HG03432 (cell line): Measurements from ENCODE around the gene APBB2.
"Not testable (repeated sequence)": the region's sequence is repeated elsewhere in the genome, so short reads cannot be mapped to it uniquely, and the experiment has no call there.

Experiments used
- ATAC-seq: cut with Tn5 transposase; IDR thresholded peaks from one replicate; pipeline ENCODE4 v1.9.1; 2021; ENCODE audit warnings: mild to moderate bottlenecking, moderate library complexity; ENCODE audit not compliant: unreplicated experiment

APBB2 gene

DNA sequence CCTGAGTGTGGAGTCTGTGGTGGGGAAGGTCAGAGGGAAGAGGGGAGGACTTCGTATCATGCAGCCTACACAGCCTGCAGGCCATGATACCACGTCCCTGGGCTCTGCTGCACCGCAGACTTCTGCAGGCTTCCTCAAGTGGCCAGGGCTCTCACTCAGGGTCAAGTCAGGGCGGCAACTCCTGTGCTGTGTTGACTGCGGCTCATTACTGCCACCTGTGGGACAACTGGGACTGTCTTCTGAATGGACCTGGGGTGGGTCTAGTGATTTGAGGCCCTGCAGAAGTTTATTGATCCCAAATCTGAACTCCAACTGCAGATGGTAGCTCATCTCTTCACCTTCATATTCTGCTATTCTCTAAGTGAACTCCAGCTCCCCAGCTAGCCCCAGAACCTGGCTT is 297.5 kb downstream of the APBB2 start:
- ATAC-seq: peak; percentile 86

DNA sequence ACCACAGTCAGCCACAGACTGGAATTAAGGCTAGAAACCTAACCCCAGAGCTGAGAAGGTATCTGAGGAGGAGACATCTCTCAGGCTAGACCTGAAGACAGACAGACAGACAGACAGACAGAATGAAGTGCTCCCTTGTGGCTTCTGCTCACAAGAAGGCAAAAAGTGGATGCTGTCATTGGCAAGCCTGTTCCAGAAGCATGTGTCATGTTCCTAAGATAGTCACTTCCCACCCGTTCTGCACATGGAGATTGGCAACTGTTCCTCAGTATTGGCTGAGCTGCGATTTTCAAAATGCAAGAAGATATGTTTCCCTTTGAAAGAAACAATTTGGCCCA is 298.2 kb downstream of the APBB2 start:
- no peak for ATAC-seq

GRCh38 chr4:40915318-40916217 is 298.8 kb downstream of the APBB2 start:
- no peak for ATAC-seq

GRCh38 chr4:40912460-40913184 is 301.7 kb downstream of the APBB2 start:
- ATAC-seq: no peak

DNA sequence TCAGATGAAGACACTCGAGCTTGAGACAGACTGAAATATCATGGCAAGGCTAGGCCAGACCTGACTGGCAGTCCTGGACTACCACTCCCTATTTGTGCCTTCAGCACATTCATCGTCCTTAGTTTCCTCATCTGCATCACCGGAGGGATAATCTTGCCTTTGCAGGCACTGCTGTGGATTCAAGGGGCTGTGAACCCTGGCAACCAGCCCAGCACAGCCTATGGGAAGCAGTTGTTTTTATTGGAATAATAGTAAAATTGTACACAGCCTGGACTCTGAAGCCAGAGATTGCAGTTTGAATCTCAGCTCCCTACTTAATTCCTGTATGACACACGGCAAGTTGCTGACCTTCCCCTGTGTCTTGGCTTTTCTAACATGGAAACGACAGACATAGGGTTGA is 303.6 kb downstream of the APBB2 start:
- ATAC-seq: no peak

DNA sequence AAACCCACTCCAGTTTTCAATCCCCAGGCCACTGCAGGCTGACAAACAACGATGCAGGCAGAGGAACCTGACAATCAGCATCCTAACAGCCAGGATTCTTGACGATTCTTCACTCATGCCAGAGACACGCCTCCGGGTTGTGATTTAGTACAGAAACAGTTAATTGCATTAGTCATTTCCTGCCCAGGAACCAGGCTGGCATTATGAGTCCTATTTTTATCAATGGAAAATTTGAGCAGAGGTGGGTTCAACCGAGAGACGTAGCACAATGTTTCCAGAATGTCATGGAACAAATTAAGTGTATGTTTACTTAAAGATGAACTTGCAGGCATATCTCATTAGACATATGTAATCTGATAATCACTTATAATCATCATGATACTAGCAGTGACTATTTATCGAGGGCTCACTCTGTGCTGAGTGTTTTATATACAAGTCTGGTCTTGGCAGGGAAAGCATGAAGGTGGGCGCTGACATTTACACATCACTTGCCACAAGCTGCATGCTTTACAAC is 304.9 kb downstream of the APBB2 start:
- ATAC-seq: no peak

GRCh38 chr4:40908702-40909362 is 305.5 kb downstream of the APBB2 start:
- peak; percentile 95 for ATAC-seq

GRCh38 chr4:40908297-40908696 is 306.0 kb downstream of the APBB2 start:
- ATAC-seq: peak; percentile 13

- no peak for ATAC-seq
Observed at GRCh38 chr4:40905414-40905813, 308.9 kb downstream of the APBB2 start.

GRCh38 chr4:40900531-40900930 is 313.8 kb downstream of the APBB2 start:
- not testable (repeated sequence) for ATAC-seq

- peak; percentile 85 for ATAC-seq
Observed at GRCh38 chr4:40897557-40898203, 316.7 kb downstream of the APBB2 start.

- ATAC-seq: no peak
Observed at GRCh38 chr4:40890764-40891163, 323.6 kb downstream of the APBB2 start.

DNA sequence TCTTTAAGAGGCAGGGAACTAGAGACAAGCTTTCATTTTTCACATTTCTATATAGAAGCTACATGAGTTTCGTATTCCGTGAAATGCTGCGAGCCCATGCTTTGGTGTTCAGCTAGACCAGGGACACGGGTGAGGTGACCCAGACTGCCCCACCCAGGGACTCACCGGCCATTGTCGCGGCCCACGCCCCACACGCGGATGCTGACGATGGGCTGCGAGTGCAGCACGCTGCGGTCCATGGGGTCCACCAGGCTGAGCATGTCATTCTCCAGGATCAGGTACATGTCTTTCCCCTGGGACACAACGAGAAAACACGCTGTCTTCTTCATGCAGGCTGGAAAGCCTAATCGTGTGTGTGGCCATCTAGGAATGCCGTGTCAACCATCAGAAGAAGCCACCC is 324.1 kb downstream of the APBB2 start:
- no peak for ATAC-seq

GRCh38 chr4:40888933-40889332 is 325.4 kb downstream of the APBB2 start:
- no peak for ATAC-seq

GRCh38 chr4:40887764-40888131 is 326.6 kb downstream of the APBB2 start:
- no peak for ATAC-seq

DNA sequence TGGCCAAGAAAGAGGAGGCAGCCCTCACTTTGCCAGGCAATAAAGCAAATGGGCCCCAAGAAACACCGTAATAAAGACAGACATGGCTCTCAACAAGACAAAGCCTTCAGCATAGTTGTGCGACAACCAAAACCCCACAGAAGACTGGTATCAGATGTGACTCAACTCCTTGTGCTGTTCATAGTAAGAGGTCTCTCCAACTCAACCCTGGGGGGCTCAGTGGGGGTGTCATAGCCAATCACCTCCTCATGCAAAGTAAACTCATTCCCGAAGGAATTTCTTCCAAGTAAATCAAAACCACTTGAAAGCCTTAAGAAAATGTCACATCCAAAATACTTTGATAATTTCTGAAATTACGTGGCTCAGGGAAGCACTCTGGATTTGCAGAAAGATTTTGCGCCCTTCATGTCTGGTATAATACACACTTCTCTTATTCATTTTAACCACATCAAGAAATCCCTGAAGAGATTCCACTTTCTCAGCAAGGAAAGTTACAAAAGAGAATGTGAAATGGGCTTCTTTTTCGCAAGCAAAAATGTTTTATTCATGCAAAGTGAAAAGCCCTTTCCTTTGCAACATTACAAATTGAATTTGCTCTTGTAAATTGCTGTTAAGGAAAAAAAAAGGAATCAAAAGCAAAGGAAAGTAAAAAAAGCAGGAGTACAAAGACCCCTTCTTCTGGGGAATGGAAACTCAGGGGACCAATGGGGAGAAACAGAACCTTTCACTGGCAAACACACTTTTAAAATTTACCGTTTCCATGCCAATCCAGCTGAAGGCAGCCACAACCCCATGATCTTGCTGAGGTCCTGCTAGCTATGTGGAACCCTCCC is 327.2 kb downstream of the APBB2 start:
- ATAC-seq: no peak

DNA sequence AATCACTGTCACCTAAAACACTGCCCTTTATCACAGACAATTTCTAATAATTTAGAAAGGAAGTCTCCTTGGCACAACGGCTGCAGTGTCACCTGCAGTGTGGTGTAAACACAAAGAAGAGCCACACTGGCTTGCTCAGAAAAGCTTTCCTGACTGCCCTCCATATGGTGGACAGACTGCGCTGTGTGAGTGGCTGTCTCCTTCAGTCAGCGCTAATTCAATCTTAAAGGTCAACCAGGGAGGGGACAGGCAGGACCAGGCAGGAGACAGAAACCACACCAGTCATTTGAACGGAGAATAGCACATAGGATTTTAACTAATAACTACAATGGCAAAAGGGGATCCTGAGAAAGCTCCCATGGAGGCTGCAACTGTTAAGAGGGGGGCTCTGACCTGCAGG is 332.5 kb downstream of the APBB2 start:
- ATAC-seq: no peak

DNA sequence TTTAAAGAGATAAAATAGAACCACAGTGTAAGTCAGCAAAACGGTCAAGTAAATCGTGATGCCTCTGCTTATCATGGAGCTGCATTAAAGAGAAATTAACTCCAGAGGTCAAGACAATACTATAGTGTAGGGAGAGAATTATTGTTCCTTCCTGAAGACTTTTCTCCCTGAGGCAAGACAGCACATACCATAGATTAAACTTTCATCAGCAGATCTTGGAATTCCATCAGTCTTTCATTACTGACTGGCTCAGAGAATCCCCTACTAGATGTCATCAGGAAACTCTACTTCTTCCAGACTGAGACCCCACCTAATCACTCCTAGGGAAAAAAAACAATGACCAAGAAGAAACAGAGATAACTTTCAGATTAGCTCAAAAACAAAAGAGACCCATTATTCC is 333.2 kb downstream of the APBB2 start:
- no peak for ATAC-seq

DNA sequence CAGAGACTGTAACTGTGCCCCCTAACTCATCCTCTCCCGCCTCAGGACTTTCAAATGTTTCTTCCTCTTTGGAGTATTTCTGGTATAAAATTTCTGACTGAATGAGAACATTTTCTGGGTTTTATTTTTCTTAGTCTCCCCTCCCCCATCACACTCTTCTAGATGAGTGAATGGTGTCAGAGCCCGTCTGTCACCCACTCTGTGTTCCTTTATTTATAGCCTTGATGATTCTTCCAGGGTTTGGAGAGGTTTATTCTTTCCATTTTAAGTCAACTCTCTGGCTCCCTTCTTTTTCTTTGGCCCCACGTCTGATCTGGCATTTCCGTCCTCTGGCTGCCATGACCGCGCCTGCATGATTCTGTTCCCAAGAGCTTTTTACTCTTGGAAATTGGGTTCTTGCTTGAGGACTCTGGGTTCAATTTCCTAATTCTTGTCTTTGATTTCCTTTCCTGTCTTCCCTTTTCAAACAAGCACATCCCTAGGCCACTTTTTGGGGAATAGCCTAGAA is 335.7 kb downstream of the APBB2 start:
- no peak for ATAC-seq

GRCh38 chr4:40877081-40877480 is 337.3 kb downstream of the APBB2 start:
- no peak for ATAC-seq
